Activated B cell treated with CpG ODN at 0.5 μM for 24 hours (primary cell): ENCODE measurements around the gene ITGA1. TPM values are rescaled to one million over a fixed set of nuclear protein-coding genes. Genes with fewer than 3 reads are reported as not detected.

Experiments
- ATAC-seq: fragments of 200-7000 bp; cut with Tn5 transposase; one replicate; pipeline ENCODE4 v1.10.0; 2021; ENCODE audit warnings: low read depth, mild to moderate bottlenecking, moderate library complexity
- CTCF ChIA-PET: fragments of 350-600 bp; sonication (Branson Sonifier 250); formaldehyde crosslinking; loops from one replicate; lab custom pipeline; 2021; ENCODE audit warnings: antibody characterized with exemption; lab: Charles Lee
- POLR2A ChIA-PET: fragments of 350-600 bp; sonication (Branson Sonifier 250); formaldehyde crosslinking; loops from one replicate; lab custom pipeline; 2021; ENCODE audit warnings: antibody characterized with exemption; lab: Charles Lee
- DNase-seq: peaks from one replicate; pipeline ENCODE4 v3.0.0; 2022
- H3K27ac Mint-ChIP-seq: one replicate; pipeline ENCODE4 v1.8.0; 2020; ENCODE audit warnings: mixed read lengths
- H3K27me3 Mint-ChIP-seq: one replicate; pipeline ENCODE4 v1.8.0; 2021; ENCODE audit warnings: mixed read lengths
- H3K36me3 Mint-ChIP-seq: one replicate; pipeline ENCODE4 v1.8.0; 2021; ENCODE audit warnings: low read depth, mixed read lengths
- H3K4me1 Mint-ChIP-seq: one replicate; pipeline ENCODE4 v1.8.0; 2021; ENCODE audit warnings: mixed read lengths
- H3K4me3 Mint-ChIP-seq: one replicate; pipeline ENCODE4 v1.8.0; 2020; ENCODE audit warnings: mild to moderate bottlenecking, mixed read lengths
- H3K9me3 Mint-ChIP-seq: one replicate; pipeline ENCODE4 v1.8.0; 2020; ENCODE audit warnings: mixed read lengths
- CTCF ChIP-seq: fragments of 200-600 bp; IDR thresholded peaks from one replicate; pipeline ENCODE4 v1.8.0; 2022; ENCODE audit warnings: antibody characterized with exemption, mild to moderate bottlenecking
- intact Hi-C: fragments of 100-400 bp; cut with micrococcal nuclease; formaldehyde crosslinking; loops from one replicate; pipeline ENCODE4 v1.15.1; 2024
- total RNA-seq: library from RNA; stranded (reverse); gene quantifications from 2 replicates; pipeline ENCODE4 v1.2.3, GENCODE V29; 2022

Gene ITGA1
- total RNA-seq, 1 donor from 2014 or later: 34.0 TPM

DNA sequence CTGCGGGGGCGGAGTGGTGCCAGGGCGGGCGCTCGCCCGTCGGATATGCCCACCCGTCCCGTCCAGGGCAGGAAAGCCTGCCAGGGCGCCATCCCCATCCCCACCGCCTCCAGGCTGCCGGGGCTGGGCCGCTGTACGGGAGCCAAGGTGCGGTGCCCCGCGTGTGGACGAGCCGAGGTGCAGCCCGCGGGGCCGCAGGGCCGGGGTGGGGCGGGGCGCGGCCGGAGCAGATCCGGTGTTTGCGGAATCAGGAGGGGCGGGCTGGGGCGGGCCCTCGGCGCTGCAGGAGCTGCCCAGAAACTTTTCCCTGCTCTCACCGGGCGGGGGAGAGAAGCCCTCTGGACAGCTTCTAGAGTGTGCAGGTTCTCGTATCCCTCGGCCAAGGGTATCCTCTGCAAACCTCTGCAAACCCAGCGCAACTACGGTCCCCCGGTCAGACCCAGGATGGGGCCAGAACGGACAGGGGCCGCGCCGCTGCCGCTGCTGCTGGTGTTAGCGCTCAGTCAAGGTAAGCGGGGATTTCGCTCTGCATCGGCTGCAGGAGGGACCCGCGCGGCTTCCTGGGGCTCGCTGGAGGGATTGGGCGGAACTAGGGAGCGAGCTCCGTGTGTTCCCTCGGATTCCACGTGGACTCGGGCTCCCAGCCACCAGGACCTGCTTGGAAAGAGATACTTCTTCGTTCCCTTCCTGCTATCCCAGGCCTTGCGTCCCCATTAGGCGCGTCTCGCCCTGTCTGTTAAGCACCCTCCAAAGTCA lies 201.5 kb downstream of the ITGA1 start, which contains the start of gene ITGA2:
Gene ITGA2 (plus strand): TSS at position 328 of the 756 bp plus-strand sequence. CDS start 117 bp downstream, at position 445.
- Mint-ChIP-seq H3K27ac (no peak within 1 kb of the TSS), H3K36me3 (no peaks in the 10 kb centered on the region), H3K4me3 (peak within 1 kb of the TSS; percentile 72), H3K27me3 (peaks cover 40% of the 10 kb centered on the region), H3K4me1 (peaks cover 11% of the 10 kb centered on the region), H3K9me3 (no peaks in the 10 kb centered on the region)
- CTCF ChIA-PET: no interaction called here
- peak; percentile 17 for DNase-seq
- TF ChIP-seq CTCF: no peak
- intact Hi-C loops: no loop called here
- POLR2A ChIA-PET: no interaction called here
- peak; percentile 61 for ATAC-seq

- Mint-ChIP-seq H3K27me3 (peaks cover 37% of the 10 kb centered on the region), H3K9me3 (no peaks in the 10 kb centered on the region), H3K27ac (no peak overlapping the region), H3K36me3 (no peaks in the 10 kb centered on the region), H3K4me3 (peak overlapping the region; percentile 72), H3K4me1 (peaks cover 11% of the 10 kb centered on the region)
- CTCF ChIA-PET: no interaction called here
- ATAC-seq (no peak), DNase-seq (no peak)
- intact Hi-C loops: no loop called here
- TF ChIP-seq CTCF: no peak
- POLR2A ChIA-PET: no interaction called here
These were observed 202.2 kb downstream of the ITGA1 start for GRCh38 chr5:52989781-52990527.

DNA sequence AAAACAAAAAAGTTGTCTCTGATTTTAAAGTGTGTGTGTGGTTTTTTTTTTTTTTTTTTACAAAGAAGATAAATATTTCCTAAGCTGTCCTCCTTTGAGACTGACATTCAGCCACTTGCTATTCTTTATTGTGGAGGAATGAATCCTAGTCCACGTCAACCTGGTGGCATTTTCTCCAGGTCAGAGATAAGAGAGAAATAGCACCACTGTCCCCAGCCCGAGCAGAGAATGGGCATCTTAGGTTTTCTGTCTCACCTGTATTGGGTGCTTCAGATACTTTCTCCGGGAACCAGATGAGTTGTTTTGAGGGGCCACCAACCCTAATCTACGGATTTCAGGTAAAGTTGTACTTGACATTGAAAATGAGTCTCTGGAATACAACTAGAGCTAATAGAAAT lies 202.8 kb downstream of the ITGA1 start:
- Mint-ChIP-seq H3K4me1 (peaks cover 11% of the 10 kb centered on the region), H3K36me3 (no peaks in the 10 kb centered on the region), H3K27ac (no peak overlapping the region), H3K27me3 (peaks cover 37% of the 10 kb centered on the region), H3K9me3 (no peaks in the 10 kb centered on the region), H3K4me3 (no peak overlapping the region)
- DNase-seq: no peak
- no peak for TF ChIP-seq CTCF
- POLR2A ChIA-PET: no interaction called here
- intact Hi-C loops: no loop called here
- CTCF ChIA-PET: no interaction called here
- no peak for ATAC-seq

DNA sequence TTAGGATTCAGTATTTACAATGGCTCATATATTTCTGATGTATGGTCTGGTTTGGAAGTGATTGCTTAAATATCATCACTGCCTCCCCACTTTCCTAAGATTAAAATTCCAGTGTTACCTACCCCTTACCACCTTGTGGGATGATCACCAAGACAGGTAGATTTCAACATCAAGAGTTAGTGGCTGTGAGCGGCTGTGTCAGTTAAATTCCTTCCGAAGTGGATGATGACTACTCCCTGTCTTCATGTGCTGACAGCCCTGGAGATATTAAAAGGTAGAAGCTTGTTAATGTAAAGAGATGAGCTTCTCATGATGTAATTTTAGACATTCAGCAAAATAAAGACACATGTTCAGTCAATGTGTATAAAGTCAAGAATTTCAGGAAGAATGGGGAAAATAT lies 205.7 kb downstream of the ITGA1 start:
- POLR2A ChIA-PET: no interaction called here
- peaks cover 11% of the 10 kb centered on the region for H3K4me1 Mint-ChIP-seq
- no peaks in the 10 kb centered on the region for H3K36me3 Mint-ChIP-seq
- CTCF ChIA-PET: no interaction called here
- TF ChIP-seq CTCF: no peak
- DNase-seq: no peak
- intact Hi-C loops: no loop called here
- H3K27ac Mint-ChIP-seq: no peak overlapping the region
- no peak for ATAC-seq
- peaks cover 18% of the 10 kb centered on the region for H3K27me3 Mint-ChIP-seq
- no peaks in the 10 kb centered on the region for H3K9me3 Mint-ChIP-seq
- no peak overlapping the region for H3K4me3 Mint-ChIP-seq

DNA sequence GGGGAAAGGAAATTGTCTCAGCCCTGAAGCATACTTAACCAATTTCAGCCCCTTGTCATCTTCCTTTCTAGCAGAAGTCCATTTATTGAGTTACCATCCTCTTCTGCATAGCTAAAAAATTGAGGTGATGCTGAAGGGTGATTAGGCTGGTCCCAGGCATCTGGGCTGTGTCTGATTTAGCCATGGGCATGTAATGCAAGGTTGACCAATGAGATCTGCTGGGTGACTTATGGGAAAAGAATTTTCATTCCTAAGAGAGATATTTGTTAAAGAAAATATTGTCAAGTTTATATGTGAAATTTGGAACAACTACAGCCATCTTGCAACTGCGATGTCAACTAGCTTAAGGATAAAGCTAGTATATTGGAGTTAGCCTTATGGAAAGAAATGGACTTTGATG lies 206.6 kb downstream of the ITGA1 start:
- H3K4me3 Mint-ChIP-seq: no peak overlapping the region
- intact Hi-C loops: no loop called here
- ATAC-seq: no peak

More for the DNA sequence above, 206.6 kb downstream of the ITGA1 start:
- POLR2A ChIA-PET: no interaction called here
- peaks cover 7% of the 10 kb centered on the region for H3K4me1 Mint-ChIP-seq
- CTCF ChIA-PET: no interaction called here
- no peaks in the 10 kb centered on the region for H3K9me3 Mint-ChIP-seq
- H3K27me3 Mint-ChIP-seq: peaks cover 16% of the 10 kb centered on the region
- DNase-seq: no peak
- no peaks in the 10 kb centered on the region for H3K36me3 Mint-ChIP-seq
- no peak for TF ChIP-seq CTCF
- no peak overlapping the region for H3K27ac Mint-ChIP-seq
